NCI-H446 (cell line): ENCODE results near the gene GDPD5.

Experiments
- DNase-seq, 2 experiments: peaks; one replicate each; lab custom pipeline; 2025; lab: John Stamatoyannopoulos, UW

The GDPD5 gene

GRCh38 chr11:75400146-75400865, 125.4 kb downstream of the GDPD5 start:
- DNase-seq = no peak

- DNase-seq = peak; percentile 93 to 96
Observed at GRCh38 chr11:75399344-75400145, 126.2 kb downstream of the GDPD5 start, which contains the start of gene RPS3. Gene RPS3, plus strand, starts transcription at chr11:75399518. Its CDS starts 30 bp downstream, at chr11:75399548.

- no peak for DNase-seq
Observed at GRCh38 chr11:75398906-75399305, 126.8 kb downstream of the GDPD5 start.

- DNase-seq = no peak
Observed at GRCh38 chr11:75394085-75394840, 131.5 kb downstream of the GDPD5 start.

GRCh38 chr11:75389925-75390324, 135.8 kb downstream of the GDPD5 start:
- DNase-seq = no peak

GRCh38 chr11:75389276-75389605, 136.5 kb downstream of the GDPD5 start:
- no peak for DNase-seq

- DNase-seq = peak; percentile 81 to 86
Observed at GRCh38 chr11:75388386-75389275, 137.1 kb downstream of the GDPD5 start.

- no peak for DNase-seq
Observed at GRCh38 chr11:75387736-75388294, 137.9 kb downstream of the GDPD5 start.

- DNase-seq = no peak
Observed at GRCh38 chr11:75386942-75387630, 138.7 kb downstream of the GDPD5 start.
